CD4-positive, alpha-beta T cell treated with Interleukin-15 for 4 hours (primary cell): Measurements from ENCODE around the gene KLHL26.

Experiments used
- DNase-seq: peaks from one replicate; pipeline ENCODE4 v3.0.0-alpha.2; 2020; ENCODE audit warnings: low spot score

Gene KLHL26

DNA sequence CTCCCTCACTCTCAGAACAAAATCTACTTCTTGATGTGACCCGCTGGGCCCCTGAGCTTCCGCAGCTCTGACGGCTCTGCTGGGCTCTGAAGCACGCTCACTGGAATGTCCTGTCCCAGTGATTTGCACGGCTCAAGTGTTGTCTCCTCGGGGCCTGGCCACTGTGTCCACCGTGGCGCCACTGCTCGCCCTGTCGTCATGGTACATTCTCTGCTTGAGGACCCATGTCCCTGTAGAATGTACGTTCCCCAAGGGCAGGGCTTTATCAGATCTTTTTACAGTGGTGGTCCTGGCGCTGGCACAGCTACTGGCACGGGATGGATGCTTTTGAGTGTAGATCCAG is 12.1 kb downstream of the KLHL26 start:
- no peak for DNase-seq

DNA sequence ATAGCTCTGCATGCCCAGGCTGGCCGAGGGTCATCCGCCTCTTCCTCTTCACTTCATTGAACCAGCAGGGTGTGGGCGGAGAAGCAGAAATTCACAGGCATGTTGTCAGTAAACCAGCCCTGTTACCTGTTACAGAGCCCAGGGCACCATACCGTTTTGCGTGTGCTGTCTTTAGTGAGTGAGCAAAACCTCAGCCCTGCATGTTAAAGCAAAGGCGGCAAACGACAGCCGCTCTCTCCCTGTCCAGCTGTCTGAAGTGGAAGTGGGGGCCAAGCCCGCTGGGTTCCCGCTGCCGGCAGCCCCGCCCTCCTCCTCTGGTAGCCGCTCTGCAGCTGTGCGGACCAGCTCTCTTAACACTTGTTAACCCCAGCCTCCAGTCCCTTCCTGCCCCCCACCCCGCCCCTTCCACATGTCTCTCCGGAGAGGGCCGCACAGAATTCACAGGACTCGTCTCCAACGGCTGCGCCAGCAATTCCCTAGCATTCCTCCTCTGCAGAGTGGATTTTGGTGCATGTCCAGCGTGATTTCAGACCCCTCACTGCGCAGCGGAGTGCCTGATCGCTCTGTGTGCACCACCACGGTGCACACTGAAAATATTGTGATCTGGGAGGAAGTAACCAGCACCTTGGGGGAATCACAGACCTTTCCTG is 12.7 kb downstream of the KLHL26 start:
- no peak for DNase-seq

DNA sequence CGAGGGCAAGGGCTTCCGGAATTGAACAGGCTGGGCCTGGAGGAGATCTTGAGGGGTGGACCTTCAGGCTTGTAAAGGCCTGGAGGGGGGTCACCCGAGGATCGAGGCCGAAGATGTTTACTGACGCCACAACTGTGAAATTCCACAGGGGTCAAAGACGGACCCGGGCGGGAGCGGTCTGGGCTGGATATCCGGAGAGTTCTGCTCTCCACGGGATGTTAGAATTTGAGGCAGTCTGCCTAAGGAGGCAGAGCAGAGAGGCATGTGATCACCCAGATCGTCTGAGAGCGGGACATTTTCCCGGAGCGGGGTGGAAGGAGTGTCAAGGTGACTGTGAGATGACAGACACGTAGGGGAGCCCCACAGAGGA is 13.2 kb downstream of the KLHL26 start:
- DNase-seq: no peak

DNA sequence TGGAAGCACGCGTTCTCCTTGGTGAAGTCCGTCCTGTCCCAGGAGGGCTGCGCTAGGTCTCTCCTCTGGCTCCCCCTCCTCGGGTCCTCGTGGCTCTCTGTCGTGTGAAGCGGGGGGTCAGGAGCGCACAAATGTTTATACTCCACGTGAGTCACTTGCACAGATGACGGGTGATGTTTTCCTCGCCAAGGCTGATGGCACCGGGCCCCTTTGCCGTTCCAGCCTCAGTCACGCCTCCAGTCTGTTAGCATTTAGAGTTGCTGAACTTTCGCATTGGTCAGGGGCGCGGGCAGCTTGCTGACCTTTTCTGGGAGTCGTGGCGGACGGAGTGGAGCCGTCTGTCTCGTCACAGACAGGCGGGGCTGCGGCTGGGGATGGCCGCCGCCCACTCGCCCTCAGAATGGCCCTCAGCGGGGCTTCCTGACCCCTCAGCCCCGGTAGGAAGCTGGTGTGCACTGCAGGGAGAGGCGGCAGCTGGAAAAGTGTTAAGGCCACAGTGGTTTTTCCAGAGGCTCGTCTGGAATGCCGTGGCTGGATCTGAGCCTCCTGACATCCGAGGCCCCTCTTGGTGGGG is 13.7 kb downstream of the KLHL26 start:
- no peak for DNase-seq

DNA sequence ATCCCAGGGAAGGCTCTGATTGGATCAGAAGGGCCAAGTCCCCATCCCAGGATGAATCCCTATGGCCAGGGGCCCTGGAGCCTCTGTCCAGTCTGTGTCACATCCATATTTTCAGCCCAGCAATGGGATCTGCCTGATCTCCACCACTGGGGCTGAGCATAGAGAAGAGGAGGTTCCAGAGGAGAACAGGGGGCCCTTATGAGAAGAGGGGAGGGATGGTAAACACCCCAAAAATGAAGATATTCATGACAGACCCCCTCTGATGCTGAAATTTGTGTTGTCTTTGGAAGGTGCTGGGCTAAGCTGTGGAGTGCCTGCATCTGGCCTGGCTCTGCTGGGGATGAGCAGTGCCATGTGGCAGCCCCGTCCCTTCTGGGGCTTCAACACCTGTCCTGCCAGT is 14.5 kb downstream of the KLHL26 start:
- no peak for DNase-seq

DNA sequence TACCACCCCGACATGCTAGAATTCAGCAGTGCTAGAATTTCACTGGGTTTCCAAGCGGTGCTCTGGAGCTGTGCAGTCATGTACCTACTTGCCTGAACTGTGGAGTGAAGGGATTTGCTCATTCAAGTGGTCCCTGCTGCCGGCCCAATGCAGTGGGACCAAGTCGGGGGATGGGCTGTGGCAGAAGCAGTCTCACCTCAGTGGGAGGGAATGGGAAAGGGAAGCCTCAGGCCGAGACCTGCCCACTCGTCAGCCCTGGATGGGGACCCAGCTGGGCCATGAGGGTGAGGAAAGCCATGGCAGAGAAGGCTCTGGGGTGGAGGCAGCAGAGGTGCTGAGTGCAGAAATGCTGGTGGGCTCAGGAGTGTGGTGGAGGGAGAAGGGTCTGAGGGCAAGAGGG is 14.9 kb downstream of the KLHL26 start:
- no peak for DNase-seq

DNA sequence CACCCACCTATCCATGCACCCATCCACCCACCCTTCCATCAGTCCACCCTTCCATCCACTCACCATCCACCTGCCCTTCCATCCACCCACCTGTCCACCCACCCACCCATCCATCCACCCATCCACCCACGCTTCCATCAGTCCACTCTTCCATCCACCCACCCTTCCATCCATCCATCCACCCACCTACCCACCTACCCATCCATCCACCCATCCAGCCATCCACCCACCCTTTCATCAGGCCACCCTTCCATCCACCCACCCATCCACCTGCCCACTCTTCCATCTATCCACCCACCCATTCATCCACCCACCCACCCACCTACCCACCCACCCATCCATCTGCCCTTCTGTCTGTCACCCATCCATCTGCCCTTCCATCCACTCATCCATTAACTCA is 17.0 kb downstream of the KLHL26 start:
- DNase-seq: no peak

DNA sequence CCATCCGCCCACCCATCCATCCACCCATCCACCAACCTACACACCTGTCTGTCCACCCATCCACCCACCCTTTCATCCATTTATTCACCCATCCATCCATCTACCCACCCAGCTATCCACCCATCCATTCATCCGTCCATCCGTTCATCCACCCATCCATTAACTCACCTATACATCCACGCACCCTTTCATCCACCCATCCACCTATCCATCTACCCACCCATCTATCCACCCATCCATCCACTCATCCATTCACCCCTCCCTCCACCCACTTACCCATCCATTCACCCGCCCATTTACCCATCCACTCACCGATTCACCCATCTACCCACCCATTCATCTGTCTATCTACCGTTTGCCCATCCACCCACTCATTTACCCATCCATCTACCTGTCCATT is 17.6 kb downstream of the KLHL26 start:
- DNase-seq: no peak

DNA sequence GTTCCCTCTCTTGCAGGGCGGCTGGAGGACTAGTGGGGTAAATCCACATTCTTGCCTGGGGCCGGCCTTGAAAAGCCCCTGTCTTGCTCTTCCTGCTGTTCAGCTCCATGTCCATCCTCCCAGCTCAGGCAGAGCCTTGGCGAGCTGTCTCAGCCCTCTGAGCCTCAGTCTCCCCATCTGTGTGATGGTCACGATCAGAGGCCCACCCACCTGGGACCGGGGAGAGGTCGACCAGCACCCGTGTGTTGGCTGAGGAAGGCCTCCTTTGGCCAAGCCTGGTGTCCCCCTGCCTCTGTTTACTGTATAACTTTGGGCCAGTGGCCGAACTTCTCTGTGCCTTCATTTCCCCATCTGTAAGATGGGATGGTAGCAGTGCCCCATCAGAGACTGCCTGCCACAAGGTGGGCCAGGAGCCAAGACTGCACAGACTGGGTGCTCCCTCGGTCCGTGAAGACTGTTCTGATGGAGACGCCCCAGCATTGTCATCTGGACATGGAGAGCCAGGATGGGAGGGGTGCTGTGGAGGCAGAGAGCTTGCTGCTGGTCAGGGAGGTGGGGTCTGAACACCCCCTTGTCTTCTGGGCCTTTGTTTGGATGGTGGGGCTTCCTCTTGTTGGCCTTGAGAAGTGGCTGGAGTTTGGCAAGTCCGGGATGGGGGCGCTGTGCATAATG is 18.5 kb downstream of the KLHL26 start:
- no peak for DNase-seq

DNA sequence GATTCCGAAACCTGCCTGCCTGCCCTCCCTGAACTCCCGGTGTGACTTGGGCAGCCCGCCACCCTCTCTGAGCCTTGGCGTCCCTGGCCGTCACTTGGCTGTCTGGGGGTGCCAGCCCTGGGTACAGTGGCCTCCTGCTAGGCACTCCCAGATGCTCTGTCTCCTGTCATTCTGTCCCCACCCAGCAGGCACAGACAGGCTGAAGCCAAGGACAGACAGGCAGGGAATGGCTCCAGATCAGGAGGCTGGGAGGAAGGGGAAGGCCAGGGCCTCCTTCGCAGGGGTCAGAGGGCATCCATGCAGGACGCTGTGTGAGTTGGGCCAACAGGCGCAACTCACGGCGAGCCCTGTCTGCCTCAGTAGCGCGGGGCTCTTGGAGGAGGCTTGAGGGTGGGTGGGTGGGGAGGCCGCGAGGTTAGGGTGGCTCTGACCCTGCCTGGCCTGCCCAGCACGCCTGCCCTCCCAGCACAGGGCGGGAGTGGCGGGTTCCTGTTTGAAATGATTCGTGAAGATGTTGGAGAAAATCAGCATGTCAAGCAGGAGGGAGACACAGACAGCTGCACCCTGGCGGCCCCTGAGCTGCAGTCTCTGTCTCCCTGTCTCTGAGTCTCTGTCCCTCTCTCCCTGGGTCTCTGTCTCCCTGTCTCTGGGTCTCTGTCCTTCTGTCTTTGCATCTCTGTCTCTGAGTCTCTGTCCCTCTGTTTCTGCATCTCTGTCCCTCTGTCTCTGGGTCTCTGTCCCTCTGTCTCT is 19.7 kb downstream of the KLHL26 start:
- no peak for DNase-seq

DNA sequence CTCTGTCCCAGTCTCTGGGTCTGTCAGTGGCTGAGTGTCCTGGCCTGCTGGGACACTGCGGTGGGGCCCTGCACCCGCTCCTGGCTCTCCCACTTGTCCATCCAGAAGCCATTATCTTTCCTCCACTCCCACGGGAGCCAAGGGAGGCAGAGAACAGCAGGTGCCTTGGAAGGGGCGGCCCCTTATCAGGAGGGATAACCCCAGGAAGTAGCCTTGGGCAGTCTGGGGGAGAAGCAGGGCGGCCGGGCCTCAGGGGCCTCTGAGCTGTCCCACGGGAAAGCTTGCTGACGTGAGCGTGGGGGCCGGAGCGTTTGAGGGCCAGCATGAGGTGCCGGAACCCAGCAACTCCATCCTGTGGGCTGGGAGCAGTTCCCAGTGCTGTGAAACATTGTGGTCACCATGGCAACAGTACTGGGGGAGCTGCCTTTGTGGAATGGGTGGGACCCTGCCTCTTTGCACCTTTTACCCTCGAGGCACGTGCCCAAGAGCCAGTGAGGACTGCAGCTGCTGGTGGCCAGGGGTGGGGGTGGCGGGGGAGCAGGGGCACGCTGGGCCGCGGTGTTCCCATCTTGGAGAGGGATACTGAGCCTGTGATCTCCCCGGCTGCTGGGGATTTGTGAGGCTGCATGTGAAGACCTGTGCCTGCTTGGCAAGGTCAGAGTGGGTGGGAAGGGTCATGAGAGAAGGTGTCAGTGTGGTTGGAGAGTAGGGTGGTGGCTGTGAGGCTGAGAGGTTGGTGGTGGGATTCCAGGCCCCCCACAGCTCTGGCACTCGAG is 20.9 kb downstream of the KLHL26 start:
- no peak for DNase-seq

DNA sequence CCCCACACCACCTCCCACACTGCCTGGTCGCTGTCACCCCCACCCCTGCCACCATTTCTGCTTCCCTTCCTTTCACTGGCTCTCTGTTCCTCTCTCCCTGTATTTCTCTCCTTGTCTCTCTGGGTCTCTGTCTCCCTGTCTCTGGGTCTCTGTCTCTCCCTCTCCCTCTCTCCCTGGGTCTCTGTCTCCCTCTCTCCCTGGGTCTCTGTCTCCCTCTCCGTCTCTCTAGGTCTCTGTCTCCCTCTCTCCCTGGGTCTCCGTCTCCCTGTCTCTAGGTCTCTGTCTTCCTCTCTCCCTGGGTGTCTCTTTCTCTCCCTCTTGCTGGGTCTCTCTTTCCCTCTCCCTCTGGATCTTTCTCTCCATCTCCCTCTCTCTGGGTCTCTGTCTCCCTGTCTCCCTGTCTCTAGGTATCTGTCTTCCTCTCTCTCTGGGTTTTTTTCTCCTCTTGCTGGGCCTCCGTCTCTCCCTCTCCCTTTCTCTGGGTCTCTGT is 21.6 kb downstream of the KLHL26 start:
- no peak for DNase-seq

DNA sequence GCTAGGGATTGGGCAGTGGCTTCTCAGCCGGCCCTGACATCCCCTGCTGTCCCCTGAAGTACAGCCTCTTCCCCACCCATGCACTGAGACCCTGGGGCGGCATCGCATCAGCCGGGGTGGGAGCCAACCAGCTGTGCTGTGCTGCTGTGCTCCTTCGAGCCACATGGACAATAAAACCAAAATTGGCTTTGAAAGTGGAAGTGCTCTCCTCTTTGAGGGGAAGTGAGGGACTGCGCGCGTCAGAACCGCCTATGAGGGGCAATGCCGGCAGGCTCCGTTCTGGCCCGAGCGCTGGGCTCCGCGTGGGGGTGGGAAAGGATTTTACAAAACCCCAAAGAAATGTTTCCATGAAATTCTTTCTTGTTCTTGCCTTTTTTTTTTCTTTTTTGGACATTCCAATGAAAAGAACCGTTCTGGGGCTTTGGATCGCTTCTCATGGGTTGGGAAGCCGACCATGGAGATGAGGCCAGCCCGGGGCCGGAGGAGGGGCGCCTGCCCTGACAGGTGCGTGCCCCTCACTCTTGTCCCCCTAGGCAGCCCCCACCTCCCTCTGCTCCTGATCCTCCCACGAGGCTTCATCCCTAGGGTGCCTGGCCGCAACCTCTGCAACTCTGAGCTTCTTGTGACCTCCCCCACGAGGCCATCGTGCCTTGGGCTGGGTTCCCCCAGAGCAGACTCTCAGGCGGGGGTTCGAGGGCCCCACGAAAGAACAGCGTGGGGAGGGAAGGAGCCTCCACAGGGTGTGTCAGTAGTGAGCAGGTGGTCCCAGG is 22.6 kb downstream of the KLHL26 start:
- no peak for DNase-seq

DNA sequence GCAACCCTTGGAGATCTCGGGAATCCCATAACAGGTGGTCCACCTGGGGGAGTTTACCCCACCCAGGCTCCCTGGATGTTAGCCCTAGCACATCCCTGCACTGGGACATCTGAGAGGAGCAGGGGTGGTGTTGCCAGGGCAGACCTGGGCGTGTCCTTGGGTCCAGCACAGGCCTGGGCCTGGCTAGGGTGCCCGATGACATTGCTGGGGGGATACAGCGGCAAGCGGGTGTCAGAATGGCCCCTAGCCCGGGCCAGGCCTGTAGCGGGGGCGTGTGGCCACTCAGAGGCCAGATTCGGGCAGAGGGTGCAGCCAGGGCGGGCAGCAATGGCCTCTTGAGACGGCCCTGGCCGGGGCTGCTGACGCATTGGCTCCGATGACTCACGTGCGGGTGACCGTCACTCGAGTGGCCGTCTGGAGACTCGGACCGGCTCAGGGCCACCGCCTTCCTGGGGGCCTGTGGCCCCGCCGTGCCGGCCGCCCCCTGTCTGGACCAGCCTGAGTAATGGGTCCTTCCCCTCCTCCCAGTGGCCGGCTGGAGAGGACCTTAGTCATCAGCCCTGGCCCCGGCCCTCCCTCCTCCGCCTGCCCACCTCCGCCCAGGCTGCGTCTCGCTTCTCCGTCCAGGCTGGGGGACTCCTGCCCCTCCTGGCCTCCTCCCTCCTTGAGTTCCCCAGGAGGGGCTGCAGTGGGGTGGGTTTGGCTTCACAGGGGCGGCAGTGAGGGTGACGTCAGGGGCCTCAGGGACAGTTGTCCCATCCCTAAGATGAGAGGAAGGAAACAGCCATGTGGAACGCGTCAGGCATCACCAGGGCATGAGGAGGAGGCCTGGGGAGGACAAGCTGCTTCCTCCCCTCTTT is 23.5 kb downstream of the KLHL26 start:
- no peak for DNase-seq

DNA sequence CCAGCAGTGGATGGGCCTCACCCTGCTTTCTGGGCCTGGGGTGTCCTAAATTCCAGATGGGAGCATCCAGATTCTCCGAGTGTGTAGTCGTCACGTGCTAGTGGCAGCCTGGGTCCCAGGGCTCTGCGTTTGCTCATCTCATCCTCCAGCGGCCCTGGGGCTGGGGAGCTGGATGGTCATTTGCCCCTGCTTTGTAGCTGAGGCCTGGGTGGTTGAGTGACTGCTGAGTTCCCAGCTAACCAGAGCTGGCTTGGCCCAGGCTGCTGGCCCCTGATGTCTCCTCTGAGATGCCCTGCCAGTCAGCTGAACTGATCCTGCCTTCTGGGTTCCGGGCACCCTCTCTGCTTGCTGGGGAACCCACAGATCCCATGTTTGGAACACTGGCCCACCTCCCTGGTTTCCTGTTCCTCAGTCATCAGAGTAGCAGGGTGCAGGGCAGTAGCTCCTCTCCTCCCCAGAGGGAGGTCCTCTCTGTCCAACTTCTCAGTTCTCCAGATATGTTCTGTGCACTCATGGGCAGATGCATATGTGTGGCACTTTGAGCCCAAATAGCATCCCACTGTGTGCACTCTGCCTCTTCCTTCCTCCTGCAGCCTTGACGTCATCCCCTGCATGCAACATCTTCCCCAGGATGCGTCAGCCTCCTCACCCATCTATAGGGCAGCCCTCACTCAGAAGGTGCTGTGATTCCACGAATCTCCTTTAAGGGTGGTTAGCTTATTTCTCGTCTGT is 24.3 kb downstream of the KLHL26 start:
- no peak for DNase-seq

DNA sequence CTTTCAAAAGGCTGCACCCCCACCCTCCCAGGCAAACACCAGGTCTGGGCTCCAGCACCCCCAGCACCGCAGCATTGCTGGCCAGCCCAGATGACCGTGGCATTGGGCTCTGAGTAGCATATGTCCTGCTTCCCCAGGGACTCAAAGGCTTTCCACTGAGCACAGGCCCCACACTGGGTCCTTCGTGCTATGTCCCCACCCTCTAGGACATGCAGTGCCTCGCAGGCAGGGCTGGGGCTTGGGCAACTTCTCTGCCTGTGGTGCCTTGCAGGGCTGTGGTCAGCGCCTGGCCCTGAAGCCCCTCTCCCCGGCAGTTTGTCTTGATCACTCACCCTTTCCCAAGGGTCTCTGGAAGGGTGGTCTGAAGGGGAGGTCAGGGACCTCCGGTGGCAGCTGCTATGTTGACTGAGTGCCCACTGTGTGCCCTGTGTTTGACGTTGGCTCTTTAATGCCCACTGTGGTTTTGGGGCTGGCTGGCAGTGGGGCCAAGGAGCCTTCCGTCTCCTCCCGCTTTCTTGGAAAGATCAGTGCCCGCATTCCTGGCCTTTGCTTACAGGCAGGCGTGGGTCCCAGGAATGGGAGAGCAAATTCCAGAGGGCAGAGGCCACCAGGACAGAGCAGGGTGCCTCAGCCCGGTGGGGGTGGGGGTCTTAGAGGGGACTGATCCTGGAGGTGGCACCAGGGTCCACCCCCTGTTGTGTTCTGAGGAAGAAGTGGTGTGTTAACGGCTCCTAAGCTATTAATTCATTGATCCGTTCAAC is 26.3 kb downstream of the KLHL26 start:
- no peak for DNase-seq

DNA sequence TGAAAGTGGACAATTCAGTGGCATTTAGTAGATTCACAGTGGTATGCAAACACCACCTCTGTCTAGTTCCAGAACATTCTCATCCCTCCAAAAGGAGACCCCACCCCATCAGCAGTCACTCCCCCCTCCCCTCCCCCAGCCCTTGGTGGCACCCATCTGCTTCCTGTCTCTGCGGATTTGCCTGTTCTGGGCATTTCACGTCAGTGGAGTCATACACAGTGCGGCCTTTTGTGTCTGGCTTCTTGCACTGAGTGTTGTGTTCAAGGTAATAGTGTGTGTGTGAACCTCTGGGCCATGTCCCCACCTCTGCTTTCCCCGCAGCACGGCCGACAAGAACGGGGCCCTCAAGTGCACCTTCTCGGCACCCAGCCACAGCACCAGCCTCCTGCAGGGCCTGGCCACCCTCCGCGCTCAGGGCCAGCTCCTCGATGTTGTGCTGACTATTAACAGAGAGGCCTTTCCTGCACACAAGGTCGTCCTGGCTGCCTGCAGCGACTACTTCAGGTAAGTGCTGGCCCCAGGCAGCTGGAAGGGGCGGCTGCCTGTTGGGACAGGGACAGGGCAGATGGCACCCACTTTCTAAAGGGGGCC is 27.2 kb downstream of the KLHL26 start:
- DNase-seq: no peak

DNA sequence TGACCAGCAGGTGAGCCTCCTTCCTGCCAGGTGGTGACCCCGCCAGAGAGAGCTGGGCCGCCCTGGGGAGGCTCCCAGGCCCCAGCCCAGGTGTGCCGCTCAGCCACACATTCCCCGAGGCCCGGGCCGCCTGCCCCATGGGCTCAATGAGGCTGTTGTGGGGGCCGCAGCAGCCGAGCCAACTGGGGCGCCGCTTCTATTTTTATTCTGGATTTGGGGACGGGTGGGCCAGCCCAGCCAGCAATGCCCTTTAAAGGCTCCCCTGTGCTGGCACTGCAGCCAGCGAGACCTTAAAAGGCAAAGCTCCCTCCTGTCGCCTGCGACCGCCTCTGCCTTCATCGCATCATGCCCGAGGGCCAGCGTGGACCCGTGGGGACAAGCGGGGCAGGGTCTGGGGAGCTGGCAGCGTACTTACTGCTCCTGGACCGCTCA is 29.0 kb downstream of the KLHL26 start:
- no peak for DNase-seq

DNA sequence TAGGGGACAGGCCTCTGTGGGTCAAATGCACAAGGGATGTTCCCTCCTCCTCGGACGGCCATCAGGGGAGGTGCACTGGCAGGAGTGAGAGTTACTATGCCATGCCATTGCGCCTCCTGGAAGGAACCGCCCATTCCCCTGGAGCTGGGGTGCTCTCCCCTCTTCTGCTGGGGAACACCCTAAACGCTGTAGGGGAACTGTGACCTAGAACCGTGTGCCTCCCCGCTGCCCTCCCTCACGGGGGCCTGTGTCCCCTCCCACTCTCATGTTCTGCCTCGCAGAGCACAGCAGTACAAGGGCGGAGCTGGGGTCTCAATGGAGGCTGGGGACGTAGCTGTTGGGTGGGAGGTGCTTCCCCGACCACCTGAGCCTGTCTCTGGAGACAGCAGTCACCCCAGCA is 29.5 kb downstream of the KLHL26 start:
- DNase-seq: no peak
